Activated CD8-positive, alpha-beta T cell treated with anti-CD3 and anti-CD28 coated beads for 36 hours (primary cell): ENCODE measurements around the gene B4GALT7. TPM values are rescaled to one million over a fixed set of nuclear protein-coding genes. Genes with fewer than 3 reads are reported as not detected.

ENCODE experiments used
- ATAC-seq: fragments of 200-7000 bp; cut with Tn5 transposase; one replicate; pipeline ENCODE4 v1.10.0; 2021; ENCODE audit warnings: mild to moderate bottlenecking, moderate library complexity
- CTCF ChIA-PET: fragments of 350-600 bp; sonication (Branson Sonifier 250); formaldehyde crosslinking; loops from one replicate; lab custom pipeline; 2021; ENCODE audit warnings: antibody characterized with exemption; lab: Charles Lee
- POLR2A ChIA-PET: fragments of 350-600 bp; sonication (Branson Sonifier 250); formaldehyde crosslinking; loops from one replicate; lab custom pipeline; 2021; ENCODE audit warnings: antibody characterized with exemption; lab: Charles Lee
- DNase-seq: peaks from one replicate; pipeline ENCODE4 v3.0.0-alpha.2; 2020
- H3K27ac Mint-ChIP-seq: one replicate; pipeline ENCODE4 v1.8.0; 2021; ENCODE audit warnings: mild to moderate bottlenecking, mixed read lengths
- H3K27me3 Mint-ChIP-seq: one replicate; pipeline ENCODE4 v1.8.0; 2021; ENCODE audit warnings: mixed read lengths
- H3K36me3 Mint-ChIP-seq: one replicate; pipeline ENCODE4 v1.8.0; 2021; ENCODE audit warnings: low read depth, mixed read lengths
- H3K4me1 Mint-ChIP-seq: one replicate; pipeline ENCODE4 v1.8.0; 2021; ENCODE audit warnings: low read depth, mixed read lengths
- H3K4me3 Mint-ChIP-seq: one replicate; pipeline ENCODE4 v1.8.0; 2021; ENCODE audit warnings: mild to moderate bottlenecking, moderate library complexity, mixed read lengths
- H3K9me3 Mint-ChIP-seq: one replicate; pipeline ENCODE4 v1.8.0; 2021; ENCODE audit warnings: mixed read lengths
- CTCF ChIP-seq: fragments of 200-600 bp; IDR thresholded peaks from one replicate; pipeline ENCODE4 v1.8.0; 2022; ENCODE audit warnings: antibody characterized with exemption, mild to moderate bottlenecking
- intact Hi-C: fragments of 100-400 bp; cut with micrococcal nuclease; formaldehyde crosslinking; loops from one replicate; pipeline ENCODE4 v1.10.0; 2022
- total RNA-seq, 2 experiments: library from RNA; stranded (reverse); gene quantifications; one replicate each; pipeline ENCODE4 v1.2.3, GENCODE V29; 2021

The B4GALT7 gene
- total RNA-seq, 2 experiments from 2014 or later, result 19.3 to 21.9 TPM

- H3K36me3 Mint-ChIP-seq, result peaks cover 10% of the 10 kb centered on the region
- no peak overlapping the region for H3K4me3 Mint-ChIP-seq
- CTCF ChIA-PET, result interaction anchor here (0.6 to 1.8 kb wide), 5 partner anchors 9 to 49 kb away, joined by 3 to 8 read pairs (median 5); partner anchors contain the start of gene TMED9
- peak; percentile 96 for ATAC-seq
- H3K4me1 Mint-ChIP-seq, result peaks cover 12% of the 10 kb centered on the region
- DNase-seq, result peak; percentile 75
- peak; percentile 67 for TF ChIP-seq CTCF
- POLR2A ChIA-PET, result interaction anchor here (1.1 kb wide), 1 partner anchor 15 kb away, joined by 3 read pairs; no protein-coding TSS in a partner anchor
- no peaks in the 10 kb centered on the region for H3K9me3 Mint-ChIP-seq
- no peak overlapping the region for H3K27ac Mint-ChIP-seq
- intact Hi-C loops, result no loop called here
- no peaks in the 10 kb centered on the region for H3K27me3 Mint-ChIP-seq
Measured at GRCh38 chr5:177607452-177608192, 7.7 kb downstream of the B4GALT7 start.

- CTCF ChIA-PET, result no interaction called here
- no peak overlapping the region for H3K27ac Mint-ChIP-seq
- H3K9me3 Mint-ChIP-seq, result no peaks in the 10 kb centered on the region
- no peak for TF ChIP-seq CTCF
- peaks cover 12% of the 10 kb centered on the region for H3K4me1 Mint-ChIP-seq
- H3K4me3 Mint-ChIP-seq, result no peak overlapping the region
- POLR2A ChIA-PET, result interaction anchor here (2.2 kb wide), 1 partner anchor 9 kb away, joined by 7 read pairs; the partner anchor contains the start of gene B4GALT7
- no peaks in the 10 kb centered on the region for H3K27me3 Mint-ChIP-seq
- peaks cover 10% of the 10 kb centered on the region for H3K36me3 Mint-ChIP-seq
- intact Hi-C loops, result no loop called here
- DNase-seq (no peak), ATAC-seq (no peak)
Measured at GRCh38 chr5:177608243-177609075, 8.5 kb downstream of the B4GALT7 start.

GRCh38 chr5:177609076-177610059 lies 9.4 kb downstream of the B4GALT7 start:
- H3K4me1 Mint-ChIP-seq, result peaks cover 12% of the 10 kb centered on the region
- H3K4me3 Mint-ChIP-seq, result no peak overlapping the region

More at GRCh38 chr5:177609076-177610059, 9.4 kb downstream of the B4GALT7 start:
- no peak for TF ChIP-seq CTCF
- H3K27ac Mint-ChIP-seq, result no peak overlapping the region
- intact Hi-C loops, result no loop called here
- ChIA-PET CTCF (no interaction called here), POLR2A (interaction anchor here (2.2 kb wide), 1 partner anchor 9 kb away, joined by 7 read pairs; the partner anchor contains the start of gene B4GALT7)
- DNase-seq (no peak), ATAC-seq (no peak)
- no peaks in the 10 kb centered on the region for H3K9me3 Mint-ChIP-seq
- peaks cover 10% of the 10 kb centered on the region for H3K36me3 Mint-ChIP-seq
- no peaks in the 10 kb centered on the region for H3K27me3 Mint-ChIP-seq
